ENCODE data around the gene DGCR2. TPM values are rescaled to one million over a fixed set of nuclear protein-coding genes. Genes with fewer than 3 reads are reported as not detected.

Gene DGCR2
- total RNA-seq, 1 donor from 2014 or later = 20.6 TPM

GRCh38 chr22:19060356-19061009 is 61.7 kb downstream of the DGCR2 start:
- H3K27ac ChIP-seq = no peak overlapping the region
- H3K4me1 ChIP-seq = no peaks in the 10 kb centered on the region
- peaks cover 6% of the 10 kb centered on the region for H3K27me3 Mint-ChIP-seq (ENCODE audit: insufficient read depth, low read depth)
- no peak for TF ChIP-seq EZH2phosphoT487 (IDR thresholded peaks at IDR 0.05)
- no peaks in the 10 kb centered on the region for H3K9me3 ChIP-seq (ENCODE audit: low read depth)
- no peaks in the 10 kb centered on the region for H3K4me1 Mint-ChIP-seq
- no peak overlapping the region for H3K4me3 Mint-ChIP-seq
- no peaks in the 10 kb centered on the region for H3K79me2 ChIP-seq (ENCODE audit: low read depth)
- no peaks in the 10 kb centered on the region for H3K27me3 ChIP-seq
- DNase-seq (ENCODE audit: low spot score) = no peak
- no peak overlapping the region for H3K4me3 ChIP-seq
- no peak overlapping the region for H3K27ac Mint-ChIP-seq
- H3K9ac ChIP-seq = no peak overlapping the region
- H3K9me3 Mint-ChIP-seq = no peaks in the 10 kb centered on the region
- H4K20me1 ChIP-seq (ENCODE audit: low read depth) = peaks cover 8% of the 10 kb centered on the region
- no peak overlapping the region for H2AFZ ChIP-seq (replicated peaks)
- peaks cover 14% of the 10 kb centered on the region for H3K36me3 Mint-ChIP-seq
- H3K4me2 ChIP-seq = no peak overlapping the region
- no peaks in the 10 kb centered on the region for H3F3A ChIP-seq (ENCODE audit: low read depth)
- no peaks in the 10 kb centered on the region for H3K36me3 ChIP-seq

GRCh38 chr22:19059481-19060278 is 62.5 kb downstream of the DGCR2 start:
- no peak overlapping the region for H3K9ac ChIP-seq
- Mint-ChIP-seq H3K4me3 (peak overlapping the region; percentile 60), H3K9me3 (no peaks in the 10 kb centered on the region), H3K27me3 (ENCODE audit: insufficient read depth, low read depth) (peaks cover 4% of the 10 kb centered on the region), H3K4me1 (no peaks in the 10 kb centered on the region), H3K27ac (no peak overlapping the region), H3K36me3 (peaks cover 11% of the 10 kb centered on the region)
- H3K4me1 ChIP-seq = no peaks in the 10 kb centered on the region
- no peaks in the 10 kb centered on the region for H3K79me2 ChIP-seq (ENCODE audit: low read depth)
- DNase-seq (ENCODE audit: low spot score) = no peak
- H3K27ac ChIP-seq = no peak overlapping the region
- TF ChIP-seq EZH2phosphoT487 (IDR thresholded peaks at IDR 0.05) = no peak
- TF ChIP-seq CTCF (IDR thresholded peaks at IDR 0.05) = no peak
- no peak for TF ChIP-seq EZH2 (IDR thresholded peaks at IDR 0.05)
- no peak overlapping the region for H3K4me2 ChIP-seq
- H3K27me3 ChIP-seq = no peaks in the 10 kb centered on the region
- no peak overlapping the region for H2AFZ ChIP-seq (replicated peaks)
- H4K20me1 ChIP-seq (ENCODE audit: low read depth) = peaks cover 8% of the 10 kb centered on the region
- H3F3A ChIP-seq (ENCODE audit: low read depth) = no peaks in the 10 kb centered on the region
- H3K36me3 ChIP-seq = no peaks in the 10 kb centered on the region
- H3K9me3 ChIP-seq (ENCODE audit: low read depth) = no peaks in the 10 kb centered on the region
- no peak overlapping the region for H3K4me3 ChIP-seq

GRCh38 chr22:19058713-19059451 is 63.3 kb downstream of the DGCR2 start:
- H3K9me3 ChIP-seq (ENCODE audit: low read depth) = no peaks in the 10 kb centered on the region
- no peaks in the 10 kb centered on the region for H3K36me3 ChIP-seq
- Mint-ChIP-seq H3K9me3 (no peaks in the 10 kb centered on the region), H3K4me3 (no peak overlapping the region), H3K36me3 (peaks cover 10% of the 10 kb centered on the region), H3K4me1 (no peaks in the 10 kb centered on the region), H3K27ac (no peak overlapping the region), H3K27me3 (ENCODE audit: insufficient read depth, low read depth) (peaks cover 4% of the 10 kb centered on the region)
- peaks cover 8% of the 10 kb centered on the region for H4K20me1 ChIP-seq (ENCODE audit: low read depth)
- no peaks in the 10 kb centered on the region for H3K79me2 ChIP-seq (ENCODE audit: low read depth)
- no peak overlapping the region for H2AFZ ChIP-seq (replicated peaks)
- H3K27me3 ChIP-seq = no peaks in the 10 kb centered on the region
- no peaks in the 10 kb centered on the region for H3F3A ChIP-seq (ENCODE audit: low read depth)
- TF ChIP-seq EZH2phosphoT487 (IDR thresholded peaks at IDR 0.05) = no peak
- no peak for TF ChIP-seq EZH2 (IDR thresholded peaks at IDR 0.05)
- no peak for TF ChIP-seq CTCF (IDR thresholded peaks at IDR 0.05)
- no peak overlapping the region for H3K9ac ChIP-seq
- DNase-seq (ENCODE audit: low spot score) = no peak
- H3K4me3 ChIP-seq = no peak overlapping the region
- H3K27ac ChIP-seq = no peak overlapping the region
- H3K4me2 ChIP-seq = no peak overlapping the region
- no peaks in the 10 kb centered on the region for H3K4me1 ChIP-seq
